Measurements from ENCODE around the gene TMOD3. TPM values are rescaled to one million over a fixed set of nuclear protein-coding genes. Genes with fewer than 3 reads are reported as not detected.

Gene TMOD3
- total RNA-seq, 1 donor from 2014 or later, result 60.4 TPM

- no peak for DNase-seq (ENCODE audit: extremely low read depth, low read depth, low spot score)
Measured at GRCh38 chr15:51825698-51826097, 3.8 kb upstream of the TMOD3 start.

GRCh38 chr15:51828621-51829375 lies 655 bp upstream of the TMOD3 start:
- no peak for DNase-seq (ENCODE audit: extremely low read depth, low read depth, low spot score)

- DNase-seq (ENCODE audit: extremely low read depth, low read depth, low spot score), result no peak
Measured at GRCh38 chr15:51830276-51830806, 888 bp downstream of the TMOD3 start.

GRCh38 chr15:51833772-51834171 lies 4.3 kb downstream of the TMOD3 start:
- no peak for DNase-seq (ENCODE audit: extremely low read depth, low read depth, low spot score)

GRCh38 chr15:51837792-51838251 lies 8.4 kb downstream of the TMOD3 start:
- DNase-seq (ENCODE audit: extremely low read depth, low read depth, low spot score), result no peak

GRCh38 chr15:51838270-51838669 lies 8.8 kb downstream of the TMOD3 start:
- no peak for DNase-seq (ENCODE audit: extremely low read depth, low read depth, low spot score)

- DNase-seq (ENCODE audit: extremely low read depth, low read depth, low spot score), result no peak
Measured at GRCh38 chr15:51840692-51841091, 11.2 kb downstream of the TMOD3 start.

- no peak for DNase-seq (ENCODE audit: extremely low read depth, low read depth, low spot score)
Measured at GRCh38 chr15:51841406-51842040, 12.1 kb downstream of the TMOD3 start.

GRCh38 chr15:51842265-51842664 lies 12.8 kb downstream of the TMOD3 start:
- no peak for DNase-seq (ENCODE audit: extremely low read depth, low read depth, low spot score)

GRCh38 chr15:51842852-51843737 lies 13.6 kb downstream of the TMOD3 start:
- DNase-seq (ENCODE audit: extremely low read depth, low read depth, low spot score), result no peak

GRCh38 chr15:51844747-51845426 lies 15.4 kb downstream of the TMOD3 start:
- DNase-seq (ENCODE audit: extremely low read depth, low read depth, low spot score), result no peak

- DNase-seq (ENCODE audit: extremely low read depth, low read depth, low spot score), result no peak
Measured at GRCh38 chr15:51846066-51846462, 16.6 kb downstream of the TMOD3 start.

- peak; percentile 78 for DNase-seq (ENCODE audit: extremely low read depth, low read depth, low spot score)
Measured at GRCh38 chr15:51846463-51847230, 17.2 kb downstream of the TMOD3 start.

- DNase-seq (ENCODE audit: extremely low read depth, low read depth, low spot score), result no peak
Measured at GRCh38 chr15:51848811-51849210, 19.4 kb downstream of the TMOD3 start.

GRCh38 chr15:51849860-51850259 lies 20.4 kb downstream of the TMOD3 start:
- no peak for DNase-seq (ENCODE audit: extremely low read depth, low read depth, low spot score)

GRCh38 chr15:51853998-51854397 lies 24.5 kb downstream of the TMOD3 start:
- DNase-seq (ENCODE audit: extremely low read depth, low read depth, low spot score), result no peak

- no peak for DNase-seq (ENCODE audit: extremely low read depth, low read depth, low spot score)
Measured at GRCh38 chr15:51855612-51856011, 26.2 kb downstream of the TMOD3 start.

- no peak for DNase-seq (ENCODE audit: extremely low read depth, low read depth, low spot score)
Measured at GRCh38 chr15:51856714-51857380, 27.4 kb downstream of the TMOD3 start.

All from glomerular endothelial cell (primary cell).